HCT116 (cell line): Measurements from ENCODE around the gene OLFML1. TPM values are rescaled to one million over a fixed set of nuclear protein-coding genes. Genes with fewer than 3 reads are reported as not detected.

Experiments
- ATAC-seq: fragments of 200-7000 bp; cut with Tn5 transposase; 2 replicates; pipeline ENCODE4 v1.9.1; 2020; ENCODE audit warnings: mild to moderate bottlenecking, moderate library complexity
- BruUV-seq: library from RNA; stranded (reverse); fragments of 400-500 nt; replicated peaks from 2 replicates; lab custom pipeline; 2021; lab: Mats Ljungman, UMichigan
- CTCF ChIA-PET: fragments of 300-600 bp; sonication (Branson Sonifier 250); formaldehyde crosslinking; loops from one replicate; lab custom pipeline; 2021; ENCODE audit warnings: antibody characterized with exemption; lab: Charles Lee
- POLR2A ChIA-PET: fragments of 300-600, 350-600 bp; sonication (Branson Sonifier 250); formaldehyde crosslinking; loops from one replicate; lab custom pipeline; 2021; ENCODE audit warnings: antibody characterized with exemption; lab: Charles Lee
- RAD21 ChIA-PET, 2 experiments: fragments of 300-600 bp; sonication (Branson Sonifier 250); formaldehyde crosslinking; loops; one replicate each; lab custom pipeline; 2023; ENCODE audit warnings: low total read pairs in 2 of 2; ENCODE audit not compliant: uncharacterized antibody in 2 of 2, unreplicated experiment in 2 of 2, low non-redundant PET in 1 of 2; lab: Charles Lee
- DNase-seq: peaks from one replicate; pipeline ENCODE4 v3.0.0-alpha.2; 2010; ENCODE audit warnings: low read depth, low spot score
- H2AFZ ChIP-seq: fragments of 200-600 bp; shearing (Covaris generic), sonication (generic); 2 replicates; pipeline ENCODE4 v1.6.1; 2017; ENCODE audit warnings: low read depth, mixed run types, mixed read lengths, antibody characterized with exemption, low read length; ENCODE audit not compliant: poor library complexity, severe bottlenecking
- H3K27ac ChIP-seq: 2 replicates; pipeline ENCODE4 v1.5.1; 2012; ENCODE audit warnings: low read depth, low read length
- H3K27me3 ChIP-seq: fragments of 200-600 bp; sonication (generic); 2 replicates; pipeline ENCODE4 v1.6.1; 2016; ENCODE audit warnings: mixed run types, low read length, mixed read lengths; ENCODE audit not compliant: insufficient read depth
- H3K36me3 ChIP-seq, 2 experiments: fragments of 200-500 bp in 1 of 2; fragments of 200-600 bp in 1 of 2; sonication (Bioruptor generic) in 1 of 2; sonication (generic) in 1 of 2; 2 replicates each; pipeline versions ENCODE4 v1.5.1 to v1.6.1; 2014 to 2016; ENCODE audit warnings: low read length in 2 of 2, inconsistent platforms in 1 of 2, mixed read lengths in 1 of 2, mixed run types in 1 of 2; ENCODE audit not compliant: insufficient read depth in 2 of 2, control insufficient read depth in 1 of 2
- H3K4me1 ChIP-seq, 2 experiments: fragments of 200-600 bp in 1 of 2; sonication (generic) in 1 of 2; 2 replicates each; pipeline versions ENCODE4 v1.5.1 to v1.6.1; 2012 to 2017; ENCODE audit warnings: low read length in 2 of 2, inconsistent platforms in 1 of 2, mild to moderate bottlenecking in 1 of 2, mixed read lengths in 1 of 2, mixed run types in 1 of 2, moderate library complexity in 1 of 2; ENCODE audit not compliant: insufficient read depth in 2 of 2, control insufficient read depth in 1 of 2
- H3K4me2 ChIP-seq: fragments of 200-600 bp; sonication (generic); 2 replicates; pipeline ENCODE4 v1.6.1; 2017; ENCODE audit warnings: mixed run types, low read length, mixed read lengths
- H3K4me3 ChIP-seq, 2 experiments: fragments of 200-600 bp in 1 of 2; sonication (generic) in 1 of 2; replicated peaks in 1 of 2; 2 replicates each; pipeline ENCODE4 v1.5.1; 2011 to 2016; ENCODE audit warnings: low read length in 2 of 2, control low read depth in 1 of 2, low read depth in 1 of 2, mild to moderate bottlenecking in 1 of 2, mixed read lengths in 1 of 2, mixed run types in 1 of 2
- H3K79me2 ChIP-seq: fragments of 200-600 bp; sonication (generic); 2 replicates; pipeline ENCODE4 v1.6.1; 2017; ENCODE audit warnings: mild to moderate bottlenecking, mixed run types, low read length, moderate library complexity, mixed read lengths; ENCODE audit not compliant: insufficient read depth
- H3K9ac ChIP-seq: fragments of 200-600 bp; sonication (generic); 2 replicates; pipeline ENCODE4 v1.6.1; 2016; ENCODE audit warnings: low read length, mixed read lengths
- H3K9me2 ChIP-seq: fragments of 200-600 bp; sonication (generic), shearing (Covaris generic); 2 replicates; pipeline ENCODE4 v1.6.1; 2017; ENCODE audit warnings: mixed run types, mild to moderate bottlenecking, moderate library complexity; ENCODE audit not compliant: insufficient read depth
- H3K9me3 ChIP-seq, 2 experiments: fragments of 200-500 bp in 1 of 2; fragments of 200-600 bp in 1 of 2; sonication (Bioruptor generic) in 1 of 2; sonication (generic) in 1 of 2; 2 replicates each; pipeline ENCODE4 v1.6.1; 2014 to 2017; ENCODE audit warnings: low read length in 2 of 2, mixed read lengths in 2 of 2, inconsistent platforms in 1 of 2, low read depth in 1 of 2, mild to moderate bottlenecking in 1 of 2, mixed run types in 1 of 2, moderate library complexity in 1 of 2; ENCODE audit not compliant: control insufficient read depth in 1 of 2, insufficient read depth in 1 of 2
- H4K20me1 ChIP-seq: fragments of 200-600 bp; sonication (generic), shearing (Covaris generic); 2 replicates; pipeline ENCODE4 v1.6.1; 2017; ENCODE audit warnings: mixed run types, mild to moderate bottlenecking, moderate library complexity; ENCODE audit not compliant: insufficient read depth
- ATF3 ChIP-seq: IDR thresholded peaks from 2 replicates; pipeline ENCODE4 v1.6.1; 2012
- CBX3 ChIP-seq: IDR thresholded peaks from 2 replicates; pipeline ENCODE4 v1.6.1; 2012; ENCODE audit warnings: low read depth
- EGR1 ChIP-seq: IDR thresholded peaks from 2 replicates; pipeline ENCODE4 v1.6.1; 2012; ENCODE audit warnings: low read depth
- ELF1 ChIP-seq: IDR thresholded peaks from 2 replicates; pipeline ENCODE4 v1.6.1; 2012; ENCODE audit warnings: low read depth, borderline replicate concordance
- EZH2 ChIP-seq: fragments of 200-600 bp; sonication (generic); IDR thresholded peaks from 2 replicates; pipeline ENCODE4 v1.6.1; 2017; ENCODE audit warnings: antibody characterized with exemption, mixed run types
- FOSL1 ChIP-seq: IDR thresholded peaks from 2 replicates; pipeline ENCODE4 v1.6.1; 2012; ENCODE audit warnings: low read depth
- JUND ChIP-seq: IDR thresholded peaks from 2 replicates; pipeline ENCODE4 v1.6.1; 2012
- POLR2A ChIP-seq: IDR thresholded peaks from 2 replicates; pipeline ENCODE4 v1.7.0; 2011; ENCODE audit warnings: borderline replicate concordance; ENCODE audit not compliant: insufficient read depth, insufficient read length; ENCODE audit errors: extremely low read depth
- POLR2AphosphoS5 ChIP-seq: IDR thresholded peaks from 2 replicates; pipeline ENCODE4 v1.6.1; 2011; ENCODE audit warnings: mild to moderate bottlenecking, low read depth, low read length, moderate library complexity
- RAD21 ChIP-seq: IDR thresholded peaks from 2 replicates; pipeline ENCODE4 v1.6.1; 2012; ENCODE audit warnings: low read depth, mild to moderate bottlenecking
- SIN3A ChIP-seq: IDR thresholded peaks from 2 replicates; pipeline ENCODE4 v1.6.1; 2012; ENCODE audit warnings: low read depth
- SP1 ChIP-seq: IDR thresholded peaks from 2 replicates; pipeline ENCODE4 v1.6.1; 2012; ENCODE audit warnings: low read depth
- SRF ChIP-seq: IDR thresholded peaks from 2 replicates; pipeline ENCODE4 v1.6.1; 2012; ENCODE audit warnings: low read depth
- TCF7L2 ChIP-seq: IDR thresholded peaks from 2 replicates; pipeline ENCODE4 v1.7.0; 2011; ENCODE audit warnings: borderline replicate concordance, inconsistent platforms; ENCODE audit not compliant: insufficient read depth, insufficient read length; ENCODE audit errors: extremely low read depth
- YY1 ChIP-seq: IDR thresholded peaks from 2 replicates; pipeline ENCODE4 v1.6.1; 2011; ENCODE audit warnings: low read length, low read depth, moderate library complexity, mild to moderate bottlenecking; ENCODE audit not compliant: insufficient replicate concordance; ENCODE audit errors: extremely low read depth
- ZFX ChIP-seq: fragments of 450-650 bp; IDR thresholded peaks from 2 replicates; pipeline ENCODE4 v1.6.1; 2017
- ZNF274 ChIP-seq: fragments of 200-500 bp; sonication (Bioruptor generic); IDR thresholded peaks from 2 replicates; pipeline ENCODE4 v1.6.1; 2014; ENCODE audit warnings: mild to moderate bottlenecking, low read depth, low read length, inconsistent platforms
- intact Hi-C: fragments of 100-400 bp; cut with micrococcal nuclease; formaldehyde crosslinking; loops from 2 replicates; pipeline ENCODE4 v1.10.0; 2022
- total RNA-seq: library from RNA; stranded (reverse); gene quantifications from one replicate; pipeline ENCODE4 v1.2.1, GENCODE V29; 2021; ENCODE audit not compliant: unreplicated experiment
- TF ChIP-seq, protein P1 (sequence below): IDR thresholded peaks from 2 replicates; pipeline ENCODE4 v1.6.1; 2011; ENCODE audit warnings: mild to moderate bottlenecking, low read length, moderate library complexity; ENCODE audit not compliant: insufficient replicate concordance; ENCODE audit errors: extremely low read depth
- TF ChIP-seq, protein P2 (sequence below): IDR thresholded peaks from 2 replicates; pipeline ENCODE4 v1.6.1; 2012; ENCODE audit warnings: low read depth
- TF ChIP-seq, protein P3 (sequence below): IDR thresholded peaks from 2 replicates; pipeline ENCODE4 v1.6.1; 2012

Gene OLFML1
- total RNA-seq, 1 experiment from 2014 or later: not detected

GRCh38 chr11:7528514-7529049 is 43.3 kb downstream of the OLFML1 start:
- RAD21 ChIA-PET: no interaction called here
- BruUV-seq: no TSS peak
- ATAC-seq: no peak

More at GRCh38 chr11:7528514-7529049, 43.3 kb downstream of the OLFML1 start:
- Histone ChIP-seq H3K4me2 (no peak overlapping the region), H3K27me3 (peaks cover 7% of the 10 kb centered on the region; the same call in 1 of the 2 replicates), H2AFZ (no peak overlapping the region), H3K4me1 (no peaks in the 10 kb centered on the region), H3K9ac (no peak overlapping the region), H3K9me2 (no peaks in the 10 kb centered on the region), H3K9me3 (no peaks in the 10 kb centered on the region), H3K27ac (no peak overlapping the region), H3K4me3 (no peak overlapping the region), H4K20me1 (no peaks in the 10 kb centered on the region), H3K79me2 (no peaks in the 10 kb centered on the region), H3K36me3 (no peaks in the 10 kb centered on the region)
- TF ChIP-seq SIN3A (no peak), RAD21 (no peak), POLR2AphosphoS5 (no peak), CBX3 (no peak), SP1 (no peak), YY1 (no peak), ZNF274 (no peak), ELF1 (no peak), JUND (no peak), ATF3 (no peak), SRF (no peak), EZH2 (no peak), TCF7L2 (no peak), ZFX (no peak), EGR1 (no peak), POLR2A (no peak), FOSL1 (no peak)
- TF ChIP-seq, protein P1, sequence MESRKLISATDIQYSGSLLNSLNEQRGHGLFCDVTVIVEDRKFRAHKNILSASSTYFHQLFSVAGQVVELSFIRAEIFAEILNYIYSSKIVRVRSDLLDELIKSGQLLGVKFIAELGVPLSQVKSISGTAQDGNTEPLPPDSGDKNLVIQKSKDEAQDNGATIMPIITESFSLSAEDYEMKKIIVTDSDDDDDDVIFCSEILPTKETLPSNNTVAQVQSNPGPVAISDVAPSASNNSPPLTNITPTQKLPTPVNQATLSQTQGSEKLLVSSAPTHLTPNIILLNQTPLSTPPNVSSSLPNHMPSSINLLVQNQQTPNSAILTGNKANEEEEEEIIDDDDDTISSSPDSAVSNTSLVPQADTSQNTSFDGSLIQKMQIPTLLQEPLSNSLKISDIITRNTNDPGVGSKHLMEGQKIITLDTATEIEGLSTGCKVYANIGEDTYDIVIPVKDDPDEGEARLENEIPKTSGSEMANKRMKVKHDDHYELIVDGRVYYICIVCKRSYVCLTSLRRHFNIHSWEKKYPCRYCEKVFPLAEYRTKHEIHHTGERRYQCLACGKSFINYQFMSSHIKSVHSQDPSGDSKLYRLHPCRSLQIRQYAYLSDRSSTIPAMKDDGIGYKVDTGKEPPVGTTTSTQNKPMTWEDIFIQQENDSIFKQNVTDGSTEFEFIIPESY: no peak
- TF ChIP-seq, protein P2, sequence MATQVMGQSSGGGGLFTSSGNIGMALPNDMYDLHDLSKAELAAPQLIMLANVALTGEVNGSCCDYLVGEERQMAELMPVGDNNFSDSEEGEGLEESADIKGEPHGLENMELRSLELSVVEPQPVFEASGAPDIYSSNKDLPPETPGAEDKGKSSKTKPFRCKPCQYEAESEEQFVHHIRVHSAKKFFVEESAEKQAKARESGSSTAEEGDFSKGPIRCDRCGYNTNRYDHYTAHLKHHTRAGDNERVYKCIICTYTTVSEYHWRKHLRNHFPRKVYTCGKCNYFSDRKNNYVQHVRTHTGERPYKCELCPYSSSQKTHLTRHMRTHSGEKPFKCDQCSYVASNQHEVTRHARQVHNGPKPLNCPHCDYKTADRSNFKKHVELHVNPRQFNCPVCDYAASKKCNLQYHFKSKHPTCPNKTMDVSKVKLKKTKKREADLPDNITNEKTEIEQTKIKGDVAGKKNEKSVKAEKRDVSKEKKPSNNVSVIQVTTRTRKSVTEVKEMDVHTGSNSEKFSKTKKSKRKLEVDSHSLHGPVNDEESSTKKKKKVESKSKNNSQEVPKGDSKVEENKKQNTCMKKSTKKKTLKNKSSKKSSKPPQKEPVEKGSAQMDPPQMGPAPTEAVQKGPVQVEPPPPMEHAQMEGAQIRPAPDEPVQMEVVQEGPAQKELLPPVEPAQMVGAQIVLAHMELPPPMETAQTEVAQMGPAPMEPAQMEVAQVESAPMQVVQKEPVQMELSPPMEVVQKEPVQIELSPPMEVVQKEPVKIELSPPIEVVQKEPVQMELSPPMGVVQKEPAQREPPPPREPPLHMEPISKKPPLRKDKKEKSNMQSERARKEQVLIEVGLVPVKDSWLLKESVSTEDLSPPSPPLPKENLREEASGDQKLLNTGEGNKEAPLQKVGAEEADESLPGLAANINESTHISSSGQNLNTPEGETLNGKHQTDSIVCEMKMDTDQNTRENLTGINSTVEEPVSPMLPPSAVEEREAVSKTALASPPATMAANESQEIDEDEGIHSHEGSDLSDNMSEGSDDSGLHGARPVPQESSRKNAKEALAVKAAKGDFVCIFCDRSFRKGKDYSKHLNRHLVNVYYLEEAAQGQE: no peak
- TF ChIP-seq, protein P3, sequence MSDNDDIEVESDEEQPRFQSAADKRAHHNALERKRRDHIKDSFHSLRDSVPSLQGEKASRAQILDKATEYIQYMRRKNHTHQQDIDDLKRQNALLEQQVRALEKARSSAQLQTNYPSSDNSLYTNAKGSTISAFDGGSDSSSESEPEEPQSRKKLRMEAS: no peak
- intact Hi-C loops: no loop called here
- ChIA-PET CTCF (no interaction called here), POLR2A (no interaction called here)
- no peak for DNase-seq
